CD4-positive, alpha-beta T cell treated with Interleukin-2 at 100 ng/mL for 4 hours (primary cell): ENCODE measurements around the gene YIPF6.
"Not testable (repeated sequence)": the region's sequence is repeated elsewhere in the genome, so short reads cannot be mapped to it uniquely, and the experiment has no call there.

Experiments
- DNase-seq: peaks from one replicate; pipeline ENCODE4 v3.0.0-alpha.2; 2020; ENCODE audit warnings: low spot score

YIPF6 gene, protein sequence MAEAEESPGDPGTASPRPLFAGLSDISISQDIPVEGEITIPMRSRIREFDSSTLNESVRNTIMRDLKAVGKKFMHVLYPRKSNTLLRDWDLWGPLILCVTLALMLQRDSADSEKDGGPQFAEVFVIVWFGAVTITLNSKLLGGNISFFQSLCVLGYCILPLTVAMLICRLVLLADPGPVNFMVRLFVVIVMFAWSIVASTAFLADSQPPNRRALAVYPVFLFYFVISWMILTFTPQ

DNA sequence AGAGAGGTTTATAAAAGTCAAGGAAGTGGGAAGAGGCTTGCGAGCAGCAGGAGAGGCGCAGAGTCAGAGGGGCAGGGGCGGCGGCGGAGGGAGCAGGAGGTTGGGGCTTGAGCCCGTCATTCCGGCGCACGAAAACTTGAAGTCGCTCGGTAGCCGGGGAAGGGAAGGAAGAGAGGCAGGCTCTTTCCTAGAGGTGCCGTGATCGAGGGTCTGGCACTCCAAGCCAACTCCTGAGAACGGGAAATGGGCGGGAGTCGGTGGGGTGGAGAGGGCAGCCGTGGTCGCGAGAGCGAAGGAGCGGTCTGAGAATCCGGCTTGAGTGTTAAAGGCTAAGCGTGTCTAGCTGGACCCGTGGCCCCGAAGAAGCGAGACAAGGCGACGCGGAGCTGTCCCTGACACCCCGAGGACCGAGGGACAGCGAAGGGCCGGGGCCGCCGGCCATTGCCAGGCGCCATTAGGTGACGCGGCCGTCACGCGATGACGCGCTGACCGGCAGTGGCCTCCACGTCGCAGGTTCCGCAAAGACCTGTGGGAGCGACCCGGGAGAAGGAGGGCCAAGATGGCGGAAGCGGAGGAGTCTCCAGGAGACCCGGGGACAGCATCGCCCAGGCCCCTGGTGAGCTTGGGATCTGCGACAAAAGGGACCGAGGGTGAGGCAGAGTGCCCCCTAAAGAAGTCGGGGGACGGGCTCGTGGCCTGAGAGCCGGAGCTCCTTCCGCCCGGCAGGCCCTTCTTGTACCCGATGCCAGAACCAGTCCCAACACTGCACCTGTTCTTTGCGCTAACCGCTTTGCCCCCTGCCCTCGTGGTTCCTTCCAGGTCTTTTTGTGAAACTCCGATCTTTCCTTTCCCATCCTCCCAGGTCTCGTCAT lies at the start of gene YIPF6:
Gene YIPF6, plus strand, starts transcription at position 544 of the 872 bp plus-strand sequence. Its CDS starts 16 bp downstream, at position 560.
- peak; percentile 56 for DNase-seq

DNA sequence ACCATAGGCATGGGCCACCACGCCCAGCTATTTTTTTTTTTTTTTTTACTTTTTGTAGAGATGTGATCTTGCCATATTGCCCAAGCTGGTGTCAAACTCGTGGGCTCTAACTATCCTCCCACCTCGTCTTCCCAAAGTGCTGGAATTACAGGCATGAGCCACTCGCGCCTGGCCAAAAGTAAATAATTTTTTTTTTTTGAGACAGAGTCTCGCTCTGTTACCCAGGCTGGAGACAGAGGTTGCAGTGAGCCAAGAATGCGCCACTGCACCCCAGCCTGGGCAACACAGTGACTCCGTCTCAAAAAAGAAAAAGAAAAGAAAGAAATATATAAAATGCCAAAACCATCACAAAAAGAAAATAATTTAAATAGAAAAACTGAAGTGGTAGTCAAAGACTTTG lies 47.1 kb upstream of the YIPF6 start:
- no peak for DNase-seq

DNA sequence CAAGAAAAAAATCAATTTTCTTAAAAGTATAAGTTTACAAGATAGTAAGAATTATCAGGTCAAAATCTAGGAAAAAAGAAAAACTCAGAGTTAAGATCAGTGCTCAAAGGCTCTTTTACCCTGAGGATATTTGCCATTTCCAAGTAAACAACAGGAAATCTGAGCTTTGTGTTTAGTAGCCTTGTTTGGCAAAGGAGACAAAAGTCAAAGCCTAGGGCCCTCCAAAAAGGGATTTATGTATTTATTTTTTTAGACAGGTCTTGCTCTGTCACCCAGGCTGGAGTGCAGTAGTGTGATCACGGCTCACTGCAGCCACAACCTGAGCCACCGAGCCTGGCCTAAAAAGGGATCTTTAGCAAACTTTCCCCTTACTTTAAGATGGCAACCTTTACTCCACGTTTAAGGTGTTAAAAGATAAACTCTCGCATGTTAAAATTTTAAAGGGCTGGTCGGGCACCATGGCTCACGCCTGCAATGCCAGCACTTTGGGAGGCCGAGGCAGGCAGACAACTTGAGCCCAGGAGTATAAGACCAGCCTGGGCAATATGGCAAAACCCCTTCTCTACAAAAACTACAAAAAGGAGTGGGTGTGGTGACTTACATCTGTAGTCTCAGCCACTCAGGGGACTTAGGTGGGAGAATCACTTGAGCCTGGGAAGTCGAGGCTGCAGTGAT lies 44.2 kb upstream of the YIPF6 start:
- no peak for DNase-seq

DNA sequence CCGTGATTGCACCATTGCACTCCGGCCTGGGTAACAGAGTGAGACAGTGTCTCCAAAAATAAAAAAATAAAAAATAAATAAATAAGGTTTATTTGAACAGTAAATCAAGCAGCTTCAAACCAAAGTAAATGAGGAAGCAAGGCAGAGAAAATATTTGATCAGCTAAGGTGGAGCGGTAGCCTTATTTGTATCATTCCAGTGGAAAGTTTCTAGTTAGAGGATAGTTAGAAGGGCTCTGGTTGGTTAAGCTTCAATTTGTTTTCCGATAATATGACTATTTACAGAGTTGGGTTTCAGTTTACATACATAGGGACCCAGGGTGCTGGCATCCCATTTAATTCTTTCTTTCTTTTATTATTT lies 43.7 kb upstream of the YIPF6 start:
- no peak for DNase-seq

DNA sequence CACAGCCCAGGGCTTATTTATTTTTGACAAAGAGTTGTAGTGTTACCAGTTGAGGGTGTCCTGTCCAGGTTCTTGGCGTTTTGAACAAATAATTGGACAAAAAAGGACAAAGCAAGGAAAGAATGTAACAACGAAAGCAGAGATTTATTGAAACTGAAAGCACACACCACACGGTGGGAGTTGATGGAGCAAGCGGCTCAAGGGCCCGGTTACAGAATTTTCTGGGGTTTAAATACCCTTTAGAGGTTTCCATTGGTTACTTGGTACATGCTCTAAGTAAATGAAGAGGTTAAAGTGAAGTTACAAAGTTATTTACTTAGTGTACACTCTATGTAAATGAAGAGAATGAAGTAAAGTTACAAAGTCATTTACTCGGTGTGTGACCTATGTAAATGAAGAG lies 37.8 kb upstream of the YIPF6 start:
- no peak for DNase-seq

DNA sequence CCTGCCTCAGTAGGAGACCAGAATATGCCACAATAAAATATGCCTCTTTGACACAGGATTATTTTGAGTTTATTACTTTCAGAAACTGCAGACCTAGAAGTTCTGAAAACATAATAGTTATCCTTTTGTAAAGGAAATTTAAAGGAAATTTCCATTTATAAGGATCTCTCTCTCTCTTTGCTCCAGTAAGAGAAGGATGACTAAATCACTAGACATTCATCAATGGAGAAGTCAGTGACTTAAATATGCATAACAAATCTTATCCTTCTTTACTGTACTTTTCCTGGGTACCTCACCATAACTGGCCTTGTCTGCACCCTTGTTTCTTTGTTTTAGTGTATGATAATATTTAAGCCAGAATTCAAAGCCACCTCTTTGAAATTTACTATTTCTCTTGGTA lies 37.3 kb upstream of the YIPF6 start:
- no peak for DNase-seq

DNA sequence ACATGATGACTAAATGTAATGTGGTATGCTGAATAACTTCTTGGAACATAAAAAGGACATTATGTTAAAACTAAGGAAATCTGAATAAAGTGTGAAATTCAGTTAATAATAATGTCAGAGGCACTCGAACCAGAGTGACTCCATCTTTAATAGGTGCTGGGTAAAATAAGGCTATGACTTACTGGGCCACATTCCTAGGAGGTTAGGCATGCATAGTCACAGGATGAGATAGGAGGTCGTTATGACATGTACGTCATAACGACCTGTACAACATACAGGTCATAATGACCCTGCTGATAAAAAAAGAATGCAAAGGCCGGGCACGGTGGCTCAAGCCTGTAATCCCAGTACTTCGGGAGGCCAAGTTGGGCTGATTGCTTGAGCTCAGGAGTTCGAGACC lies 36.7 kb upstream of the YIPF6 start:
- no peak for DNase-seq

DNA sequence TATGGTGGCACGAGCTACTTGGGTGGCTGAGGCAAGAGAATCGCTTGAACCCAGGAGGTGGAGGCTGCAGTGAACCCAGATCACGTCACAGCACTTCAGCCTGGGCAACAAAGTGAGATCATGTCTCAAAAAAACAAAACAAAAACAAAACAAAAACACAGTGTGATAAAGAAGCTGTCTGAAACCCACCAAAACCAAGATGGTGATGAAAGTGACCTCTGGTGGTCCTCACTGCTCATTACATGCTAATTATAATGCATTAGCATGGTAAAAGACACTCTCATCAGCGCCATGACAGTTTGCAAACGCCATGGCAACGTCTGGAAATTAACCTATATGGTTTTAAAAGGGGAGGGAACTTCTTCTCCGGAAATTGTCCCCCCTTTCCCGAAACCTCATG lies 36.2 kb upstream of the YIPF6 start:
- DNase-seq = peak; percentile 31

DNA sequence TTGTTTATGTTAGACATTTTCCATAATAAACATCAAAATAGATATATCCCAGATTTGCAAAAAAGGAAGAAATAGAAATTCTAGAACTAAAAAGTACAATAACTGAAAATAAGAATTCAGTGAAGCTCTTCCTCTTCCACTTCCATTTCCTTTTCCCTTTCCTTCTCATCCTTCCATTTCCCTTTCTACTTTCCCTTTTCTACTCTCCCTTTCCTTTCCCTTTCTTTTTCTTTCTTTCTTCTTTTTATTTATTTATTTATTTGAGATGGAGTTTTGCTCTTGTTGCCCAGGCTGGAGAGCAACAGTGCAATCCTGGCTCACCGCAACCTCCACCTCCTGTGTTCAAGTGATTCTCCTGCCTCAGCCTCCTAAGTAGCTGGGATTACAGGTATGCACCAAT lies 35.0 kb upstream of the YIPF6 start:
- no peak for DNase-seq

DNA sequence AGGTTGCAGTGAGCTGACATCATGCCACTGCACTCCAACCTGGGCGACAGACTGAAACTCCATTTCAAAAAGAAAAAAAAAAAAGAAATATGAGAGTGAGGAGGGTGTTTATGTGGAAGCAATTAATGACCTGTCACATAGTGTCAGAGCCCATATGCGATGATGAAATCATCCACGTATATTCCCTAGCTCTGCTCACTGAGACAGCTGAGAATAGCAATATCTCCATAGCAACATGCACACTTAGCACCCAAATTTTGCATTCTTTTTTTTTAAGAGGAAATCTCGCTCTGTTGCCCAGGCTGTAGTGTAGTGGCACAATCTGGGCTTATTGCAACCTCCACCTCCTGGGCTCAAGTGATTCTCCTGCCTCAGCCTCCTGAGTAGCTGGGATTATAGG lies 34.1 kb upstream of the YIPF6 start:
- no peak for DNase-seq

DNA sequence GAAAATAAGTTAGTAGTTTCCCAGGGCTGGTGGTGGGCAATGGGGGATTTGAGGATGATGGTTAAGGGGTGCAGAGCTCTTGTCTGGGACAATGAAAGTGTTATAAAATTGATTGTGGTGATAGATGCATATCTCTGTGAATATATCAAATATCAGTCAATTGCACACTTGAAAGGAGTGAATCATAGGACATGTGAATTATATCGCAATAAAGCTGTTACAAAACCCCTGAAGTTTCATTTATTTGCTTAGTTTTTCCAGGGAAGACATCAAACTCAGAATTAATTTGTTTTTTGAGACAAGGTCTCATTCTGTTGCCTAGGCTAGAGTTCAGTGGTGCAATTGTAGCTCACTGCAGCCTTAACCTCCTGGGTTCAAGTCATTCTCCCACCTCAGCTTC lies 17.9 kb upstream of the YIPF6 start:
- DNase-seq = no peak

DNA sequence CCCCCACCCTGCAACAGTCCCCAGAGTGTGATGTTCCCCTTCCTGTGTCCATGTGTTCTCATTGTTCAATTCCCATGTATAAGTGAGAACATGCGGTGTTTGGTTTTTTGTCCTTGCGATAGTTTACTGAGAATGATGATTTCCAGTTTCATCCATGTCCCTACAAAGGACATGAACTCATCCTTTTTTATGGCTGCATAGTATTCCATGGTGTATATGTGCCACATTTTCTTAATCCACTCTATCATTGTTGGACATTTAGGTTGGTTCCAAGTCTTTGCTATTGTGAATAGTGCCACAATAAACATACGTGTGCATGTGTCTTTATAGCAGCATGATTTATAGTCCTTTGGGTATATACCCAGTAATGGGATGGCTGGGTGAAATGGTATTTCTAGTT lies 12.7 kb upstream of the YIPF6 start:
- not testable (repeated sequence) for DNase-seq

DNA sequence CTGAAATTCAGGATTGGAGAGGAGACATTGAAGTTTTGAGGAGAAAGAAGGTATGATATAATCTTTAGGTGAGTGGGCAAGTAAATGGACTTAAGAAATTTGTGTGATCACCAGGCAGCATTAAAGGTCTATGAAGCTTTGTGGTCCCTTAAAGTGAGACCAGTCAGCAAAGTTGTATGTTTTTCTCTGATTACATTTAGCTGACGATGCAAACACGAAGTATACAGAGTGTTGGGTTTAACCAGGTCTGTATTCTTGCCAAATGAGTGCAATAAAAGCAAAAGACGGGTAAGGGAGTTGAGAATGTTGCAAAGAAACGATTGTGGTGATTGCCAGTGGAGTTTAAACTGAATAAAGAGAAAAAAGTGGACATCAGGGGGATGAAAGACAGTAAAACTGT lies 11.6 kb upstream of the YIPF6 start:
- no peak for DNase-seq

DNA sequence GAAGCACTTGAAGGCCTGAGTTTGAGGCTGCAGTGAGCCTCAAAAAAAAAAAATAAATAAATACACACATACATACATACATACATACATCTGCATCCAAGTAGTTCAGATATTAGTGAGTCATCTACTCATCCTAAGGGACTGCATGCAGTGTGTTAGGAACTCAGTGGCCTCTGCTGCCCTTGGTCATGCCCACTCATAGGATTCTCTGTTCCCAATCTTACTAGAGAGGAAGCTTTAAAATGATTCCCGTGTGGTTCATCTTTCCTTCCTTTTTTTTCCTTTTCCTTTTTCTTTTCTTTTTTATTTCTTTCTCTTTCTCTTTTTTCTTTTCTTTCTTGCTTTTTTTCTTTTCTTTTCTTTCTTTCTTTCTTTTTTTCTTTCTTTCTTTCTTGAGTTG lies 10.9 kb upstream of the YIPF6 start:
- no peak for DNase-seq

DNA sequence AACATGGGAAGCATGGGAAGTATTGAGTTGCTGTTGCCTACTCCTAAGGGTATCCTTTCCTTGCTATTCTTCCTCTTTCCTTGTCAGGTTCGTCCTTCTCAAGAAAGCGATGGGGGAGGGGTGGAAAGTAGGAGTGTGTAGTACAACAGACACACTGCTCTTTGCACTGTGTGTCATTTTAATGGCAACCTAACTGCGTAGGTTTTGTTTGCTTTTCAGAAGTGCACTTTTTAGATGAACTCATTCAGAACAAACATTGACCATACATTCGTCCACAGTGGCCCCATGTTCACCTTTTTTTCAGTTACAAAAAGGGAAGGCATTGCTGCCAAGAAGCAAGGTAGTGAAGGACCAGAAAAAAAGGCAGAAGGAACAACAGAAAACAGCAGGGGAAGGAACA lies 10.2 kb upstream of the YIPF6 start:
- no peak for DNase-seq

DNA sequence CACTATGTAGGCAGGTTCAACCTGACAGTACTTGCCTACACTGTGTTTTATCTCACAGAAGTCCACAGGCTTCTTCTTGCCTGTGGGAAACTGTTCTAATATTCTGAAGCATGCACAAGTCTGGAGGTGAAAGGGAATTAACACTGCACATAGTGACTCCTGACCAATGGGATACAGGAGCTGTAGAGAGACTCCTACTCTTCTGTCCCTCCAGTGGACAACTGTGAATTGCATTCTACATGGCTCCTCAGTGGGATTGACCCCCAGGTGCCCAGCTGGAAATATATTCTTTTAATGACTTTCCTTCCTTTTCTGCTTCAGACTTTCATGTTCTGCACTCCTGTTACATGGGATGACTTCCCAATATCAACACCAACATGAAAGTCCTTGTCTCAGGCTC lies 8.2 kb upstream of the YIPF6 start:
- DNase-seq = no peak

DNA sequence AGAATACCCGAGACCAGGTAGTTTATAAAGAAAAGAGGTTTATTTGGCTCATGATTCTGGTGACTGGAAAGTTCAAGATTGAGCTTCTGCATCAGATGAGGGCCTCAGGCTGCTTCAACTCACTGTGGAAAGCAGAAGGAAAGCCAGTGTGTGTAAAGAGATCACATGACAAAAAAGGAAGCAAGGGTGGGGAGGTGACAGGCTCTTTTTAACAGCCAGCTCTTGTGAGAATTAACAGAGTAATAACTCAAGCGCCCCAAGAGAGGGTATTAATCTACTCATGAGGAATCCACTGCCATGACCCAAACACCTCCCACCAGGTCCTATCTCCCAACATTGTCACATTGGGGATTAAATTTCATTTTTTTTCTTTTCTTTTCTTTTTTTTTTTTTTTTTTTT lies 6.3 kb upstream of the YIPF6 start:
- no peak for DNase-seq

DNA sequence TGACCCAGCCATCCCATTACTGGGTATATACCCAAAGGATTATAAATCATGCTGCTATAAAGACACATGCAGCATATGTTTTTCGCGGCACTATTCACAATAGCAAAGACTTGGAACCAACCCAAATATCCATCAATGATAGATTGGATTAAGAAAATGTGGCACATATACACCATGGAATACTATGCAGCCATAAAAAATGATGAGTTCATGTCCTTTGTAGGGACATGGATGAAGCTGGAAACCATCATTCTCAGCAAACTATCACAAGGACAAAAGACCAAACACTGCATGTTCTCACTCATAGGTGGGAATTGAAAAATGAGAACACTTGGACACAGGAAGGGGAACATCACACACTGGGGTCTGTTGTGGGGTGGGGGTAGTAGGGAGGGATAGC lies 5.1 kb upstream of the YIPF6 start:
- not testable (repeated sequence) for DNase-seq

DNA sequence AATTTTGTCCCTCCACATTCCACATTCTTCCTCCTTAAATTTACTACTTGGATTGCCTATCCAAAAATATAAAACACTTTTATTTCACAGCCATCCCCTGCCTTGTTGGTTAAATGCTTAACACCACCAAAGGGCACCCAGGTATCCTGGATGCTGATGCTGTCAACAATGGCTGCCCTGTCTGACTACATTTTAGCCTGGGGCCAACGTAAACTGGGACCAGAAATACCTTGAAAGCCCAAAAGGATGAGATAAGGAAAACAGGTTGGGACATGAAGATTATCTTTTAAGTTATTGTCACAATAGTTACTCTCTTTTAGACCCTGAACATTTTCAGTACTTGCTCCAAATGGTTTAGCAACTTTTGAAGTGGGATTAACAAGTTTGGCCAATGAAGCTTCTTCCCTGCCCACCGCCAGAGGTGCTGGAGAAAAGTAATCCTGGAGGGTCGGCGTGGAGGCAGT lies 775 bp upstream of the YIPF6 start:
- DNase-seq = peak; percentile 5

DNA sequence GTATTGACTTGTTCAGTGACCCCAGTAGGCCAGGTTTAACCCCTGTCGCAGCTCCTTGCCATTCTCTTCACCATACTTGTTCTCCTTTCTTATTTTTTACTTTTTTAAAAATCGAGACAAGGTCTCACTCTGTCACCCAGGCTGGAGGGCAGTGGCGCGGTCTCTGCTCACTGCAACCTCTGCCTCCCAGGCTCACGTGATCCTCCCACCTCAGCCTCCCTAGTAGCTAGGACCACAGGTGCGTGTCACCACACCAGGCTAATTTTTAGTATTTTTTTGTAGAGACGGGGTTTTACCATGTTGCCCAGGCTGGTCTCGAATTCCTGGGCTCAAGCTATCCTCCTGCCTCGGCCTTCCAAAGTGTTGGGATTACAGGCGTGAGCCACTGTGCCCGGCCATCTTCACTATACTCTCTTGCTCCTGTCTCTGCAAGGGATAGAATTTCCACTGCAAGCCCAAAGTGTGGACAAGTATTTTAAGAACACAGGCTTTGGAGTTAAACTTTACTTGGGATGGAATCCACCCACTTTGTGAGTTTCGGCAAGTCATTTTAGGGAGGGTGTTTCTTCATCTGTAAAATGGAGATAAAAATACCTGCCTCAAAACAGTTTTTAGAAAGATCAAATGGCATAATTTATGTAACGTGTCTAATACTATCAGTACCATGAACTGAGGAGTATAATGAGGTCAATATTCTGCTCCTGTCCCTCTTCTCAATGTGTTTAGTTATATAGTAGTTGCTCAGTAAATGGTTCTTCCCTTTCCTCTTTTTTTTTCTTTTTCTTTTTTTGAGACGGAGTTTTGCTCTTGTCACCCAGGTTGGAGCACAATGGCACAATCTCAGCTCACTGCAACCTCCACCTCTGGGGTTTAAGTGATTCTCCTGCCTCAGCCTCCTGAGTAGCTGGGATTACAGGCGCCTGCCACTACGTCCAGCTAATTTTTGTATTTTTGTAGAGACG lies 973 bp downstream of the YIPF6 start:
- no peak for DNase-seq

DNA sequence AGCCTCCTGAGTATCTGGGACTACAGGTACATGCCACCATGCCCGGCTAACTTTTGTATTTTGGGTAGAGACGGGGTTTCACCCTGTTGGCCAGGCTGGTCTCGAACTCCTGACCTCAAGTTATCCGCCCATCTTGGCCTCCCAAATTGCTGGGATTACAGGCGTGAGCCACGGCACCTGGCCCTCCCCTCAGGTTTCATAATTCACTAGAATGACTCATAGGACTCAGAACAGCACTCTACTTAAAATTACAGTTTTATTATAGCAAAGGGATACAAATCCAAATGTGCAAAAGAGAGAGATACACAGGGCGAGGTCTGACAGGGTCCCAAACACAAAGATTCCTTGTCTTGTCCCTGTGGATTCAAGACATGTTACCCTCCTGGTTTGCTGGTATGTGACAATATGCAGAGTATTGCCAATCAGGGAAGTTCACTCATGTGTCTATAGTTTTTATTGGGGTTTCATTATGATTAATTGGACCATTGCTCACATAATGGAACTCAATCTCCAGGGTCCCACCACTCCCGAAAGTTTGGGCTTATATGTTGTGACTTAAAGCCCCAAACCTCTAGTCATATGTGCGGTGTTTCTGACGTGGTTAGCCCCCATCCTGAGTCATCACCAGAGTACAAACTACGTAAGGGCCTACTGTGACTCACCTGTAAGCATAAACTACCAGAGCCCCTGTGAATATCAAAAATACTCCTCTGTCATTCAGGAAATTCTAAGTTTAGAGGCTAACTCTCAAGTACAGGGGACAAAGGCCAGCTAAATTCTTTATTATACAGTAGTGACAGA lies 5.2 kb downstream of the YIPF6 start:
- peak; percentile 50 for DNase-seq
